Prostate gland (tissue), 2 donors: Measurements from ENCODE around the gene CERS6. TPM values are rescaled to one million over a fixed set of nuclear protein-coding genes. Genes with fewer than 3 reads are reported as not detected.

ENCODE experiments used
- DNase-seq: peaks from one replicate; pipeline ENCODE4 v3.0.0-alpha.2; 2019; ENCODE audit warnings: low spot score
- H3K27ac ChIP-seq, 2 donors: fragments of 200-600 bp; sonication (generic); 2 replicates each; pipeline ENCODE4 v1.5.1; 2017 to 2019
- H3K27me3 ChIP-seq: fragments of 200-600 bp; sonication (generic); replicated peaks from 2 replicates; pipeline ENCODE4 v1.5.1; 2019; ENCODE audit not compliant: insufficient read depth
- H3K36me3 ChIP-seq, 2 donors: fragments of 200-600 bp; sonication (generic); 1 replicate in 1 of 2; 2 replicates in 1 of 2; pipeline versions ENCODE4 v1.5.1 to v1.8.1; 2017 to 2019
- H3K4me1 ChIP-seq: fragments of 200-600 bp; sonication (generic); replicated peaks from 2 replicates; pipeline ENCODE4 v1.5.1; 2019
- H3K4me3 ChIP-seq, 2 donors: fragments of 200-600 bp; sonication (generic); 2 replicates each; pipeline ENCODE4 v1.5.1; 2017 to 2019
- H3K9me3 ChIP-seq: fragments of 200-600 bp; sonication (generic); 2 replicates; pipeline ENCODE4 v1.5.1; 2017
- POLR2A ChIP-seq: fragments of 450-650 bp; IDR thresholded peaks from one replicate; pipeline ENCODE4 v1.6.1; 2016; ENCODE audit warnings: antibody characterized with exemption, mild to moderate bottlenecking
- POLR2AphosphoS5 ChIP-seq: sonication (generic); formaldehyde crosslinking; IDR thresholded peaks from one replicate; pipeline ENCODE4 v1.6.1; 2017; ENCODE audit warnings: antibody characterized with exemption
- WGBS: methylation state at CpG from one replicate; pipeline ENCODE4 v1.1.5; 2018; 5-methylcytosine and 5-hydroxymethylcytosine counted together
- intact Hi-C: fragments of 100-400 bp; cut with DNase I; formaldehyde crosslinking; loops from one replicate; pipeline ENCODE4 v1.14.2; 2022
- total RNA-seq, 2 donors: library from RNA; depleted of rRNA; stranded (reverse); fragments of >200 nt; gene quantifications; one replicate each; pipeline ENCODE4 v1.1.0, GENCODE V29; 2016
- TF ChIP-seq, protein P1 (sequence below), 4 experiments: fragments of 200-600 bp in 2 of 4; fragments of 450-650 bp in 2 of 4; sonication (generic) in 2 of 4; IDR thresholded peaks; 1 replicate in 3 of 4; 2 replicates in 1 of 4; pipeline ENCODE4 v1.5.1; 2016 to 2019; ENCODE audit warnings: antibody characterized with exemption in 4 of 4, mild to moderate bottlenecking in 2 of 4, moderate library complexity in 2 of 4

Gene CERS6
- total RNA-seq, 2 donors from 2014 or later = 30.1 to 67.8 TPM

DNA sequence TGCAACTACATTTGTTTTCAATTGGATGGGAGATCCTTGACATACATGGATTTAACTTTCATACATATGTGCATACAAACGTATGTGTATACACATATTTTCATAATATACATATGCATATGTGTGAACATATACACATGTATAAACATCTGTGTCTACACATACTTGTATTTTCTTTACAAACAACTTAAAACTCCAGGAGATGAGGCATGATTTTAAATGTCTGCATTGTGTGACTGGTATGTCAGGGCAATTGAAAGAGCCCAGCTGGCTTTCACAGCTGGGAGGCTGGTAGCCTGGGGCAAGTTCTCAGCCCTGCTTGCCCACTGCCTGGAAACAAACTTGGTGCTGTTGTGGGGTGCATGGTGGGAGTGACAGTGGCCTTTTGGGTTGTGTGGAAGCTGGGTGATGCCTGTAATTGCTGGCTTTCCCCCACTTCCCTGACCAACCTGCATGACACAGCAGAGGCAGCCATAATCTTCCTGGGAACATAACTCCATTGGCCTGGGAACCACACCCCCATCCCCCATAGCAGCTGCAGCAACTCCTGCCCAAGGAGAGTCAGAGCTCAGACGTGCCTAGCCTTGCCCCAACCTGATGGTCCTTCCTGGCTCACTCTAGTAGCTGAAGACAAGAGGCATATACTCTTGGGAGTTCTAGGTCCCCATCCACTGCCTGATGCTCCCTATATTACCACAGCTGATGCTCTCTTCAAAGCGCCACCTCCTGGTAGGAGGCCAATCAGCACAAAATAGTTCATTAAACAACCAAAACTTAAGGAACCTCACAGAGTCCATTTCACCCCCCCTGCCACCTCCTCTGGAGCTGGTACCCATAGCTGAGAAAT lies 158.3 kb downstream of the CERS6 start:
- intact Hi-C loops = no loop called here
- Histone ChIP-seq H3K36me3 (no peaks in the 10 kb centered on the region), H3K4me3 (no peak overlapping the region), H3K27ac (no peak overlapping the region), H3K9me3 (no peaks in the 10 kb centered on the region), H3K4me1 (no peaks in the 10 kb centered on the region), H3K27me3 (no peaks in the 10 kb centered on the region)
- TF ChIP-seq POLR2AphosphoS5 (no peak), POLR2A (no peak)
- TF ChIP-seq, protein P1, sequence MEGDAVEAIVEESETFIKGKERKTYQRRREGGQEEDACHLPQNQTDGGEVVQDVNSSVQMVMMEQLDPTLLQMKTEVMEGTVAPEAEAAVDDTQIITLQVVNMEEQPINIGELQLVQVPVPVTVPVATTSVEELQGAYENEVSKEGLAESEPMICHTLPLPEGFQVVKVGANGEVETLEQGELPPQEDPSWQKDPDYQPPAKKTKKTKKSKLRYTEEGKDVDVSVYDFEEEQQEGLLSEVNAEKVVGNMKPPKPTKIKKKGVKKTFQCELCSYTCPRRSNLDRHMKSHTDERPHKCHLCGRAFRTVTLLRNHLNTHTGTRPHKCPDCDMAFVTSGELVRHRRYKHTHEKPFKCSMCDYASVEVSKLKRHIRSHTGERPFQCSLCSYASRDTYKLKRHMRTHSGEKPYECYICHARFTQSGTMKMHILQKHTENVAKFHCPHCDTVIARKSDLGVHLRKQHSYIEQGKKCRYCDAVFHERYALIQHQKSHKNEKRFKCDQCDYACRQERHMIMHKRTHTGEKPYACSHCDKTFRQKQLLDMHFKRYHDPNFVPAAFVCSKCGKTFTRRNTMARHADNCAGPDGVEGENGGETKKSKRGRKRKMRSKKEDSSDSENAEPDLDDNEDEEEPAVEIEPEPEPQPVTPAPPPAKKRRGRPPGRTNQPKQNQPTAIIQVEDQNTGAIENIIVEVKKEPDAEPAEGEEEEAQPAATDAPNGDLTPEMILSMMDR (IDR thresholded peaks at IDR 0.05) = no peak
- DNase-seq = no peak
- 56% methylated on average over 3 of the region's 3 CpGs for WGBS

DNA sequence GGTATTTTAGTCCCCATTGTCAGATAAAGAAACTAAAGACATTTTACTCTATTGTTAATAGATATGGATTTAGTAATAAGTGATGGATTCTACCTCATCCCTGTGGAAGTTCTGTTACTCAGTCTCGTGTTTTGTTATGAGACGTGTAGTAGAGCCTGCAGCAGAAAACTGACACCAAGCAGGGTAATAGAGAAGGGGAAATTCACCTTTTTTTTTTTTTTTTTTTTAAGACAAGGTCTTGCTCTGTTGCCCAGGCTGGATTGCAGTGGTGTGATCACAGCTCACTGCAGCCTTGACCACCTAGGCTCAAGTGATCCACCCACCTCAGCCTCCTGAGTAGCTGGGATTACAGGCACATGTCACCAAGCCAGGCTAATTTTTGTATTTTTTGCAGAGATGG lies 164.5 kb downstream of the CERS6 start:
- H3K4me1 ChIP-seq = no peaks in the 10 kb centered on the region
- WGBS = 95% methylated on average over 2 of the region's 2 CpGs
- H3K4me3 ChIP-seq = no peak overlapping the region
- H3K36me3 ChIP-seq = no peaks in the 10 kb centered on the region
- no peak for DNase-seq
- H3K9me3 ChIP-seq = no peaks in the 10 kb centered on the region
- no peaks in the 10 kb centered on the region for H3K27me3 ChIP-seq
- no peak overlapping the region for H3K27ac ChIP-seq
- TF ChIP-seq, protein P1 (IDR thresholded peaks at IDR 0.05) = no peak
- TF ChIP-seq POLR2A (no peak), POLR2AphosphoS5 (no peak)
- intact Hi-C loops = no loop called here

DNA sequence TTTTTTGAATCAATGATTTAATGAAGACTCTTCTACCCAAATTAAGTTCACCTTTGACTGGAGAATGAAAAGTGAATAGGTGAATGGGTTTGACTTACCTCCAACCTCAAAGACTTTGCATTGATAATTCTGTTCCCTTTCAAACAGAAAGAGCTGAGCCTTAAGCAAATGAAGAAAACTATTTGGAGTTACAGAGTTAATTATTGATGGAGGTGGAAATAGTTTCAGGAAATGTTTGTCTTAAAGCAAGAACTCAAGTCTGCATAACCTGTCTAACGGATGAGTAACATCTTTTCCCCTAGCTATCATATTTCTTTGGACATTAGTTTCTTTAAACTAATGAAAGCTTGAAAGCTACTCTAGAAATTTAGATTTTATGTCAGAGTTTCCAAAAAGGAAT lies 166.5 kb downstream of the CERS6 start:
- Histone ChIP-seq H3K4me1 (no peaks in the 10 kb centered on the region), H3K9me3 (no peaks in the 10 kb centered on the region), H3K27me3 (no peaks in the 10 kb centered on the region), H3K4me3 (no peak overlapping the region), H3K27ac (no peak overlapping the region), H3K36me3 (no peaks in the 10 kb centered on the region)
- WGBS = 53% methylated on average over 1 of the region's 1 CpG
- DNase-seq = no peak
- TF ChIP-seq POLR2A (no peak), POLR2AphosphoS5 (no peak)
- TF ChIP-seq, protein P1 (IDR thresholded peaks at IDR 0.05) = no peak
- intact Hi-C loops = no loop called here

DNA sequence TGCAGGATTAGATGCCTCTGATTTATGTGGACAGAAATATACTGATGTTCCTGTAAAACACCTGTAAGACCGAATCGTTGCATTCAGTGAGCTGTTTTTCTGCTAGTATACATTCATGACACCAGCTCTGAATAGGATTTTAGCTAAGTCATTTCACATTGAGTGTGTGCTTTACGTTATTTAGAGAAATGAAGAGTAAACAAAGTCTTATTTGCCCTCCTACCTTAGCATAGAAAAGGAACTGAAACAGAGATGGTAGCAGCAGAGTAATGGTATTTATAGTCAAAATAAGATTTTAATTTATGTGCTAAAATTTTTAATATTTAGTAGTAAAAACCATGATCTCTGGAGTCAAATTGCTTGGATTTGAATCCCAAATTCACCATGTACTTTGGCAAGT lies 168.0 kb downstream of the CERS6 start:
- intact Hi-C loops = no loop called here
- no peak overlapping the region for H3K4me3 ChIP-seq
- no peak overlapping the region for H3K27ac ChIP-seq
- DNase-seq = no peak
- no peak for TF ChIP-seq POLR2A
- TF ChIP-seq POLR2AphosphoS5 = no peak
- TF ChIP-seq, protein P1 (IDR thresholded peaks at IDR 0.05) = no peak
- no peaks in the 10 kb centered on the region for H3K36me3 ChIP-seq
- WGBS = 79% methylated on average over 3 of the region's 3 CpGs
- no peaks in the 10 kb centered on the region for H3K4me1 ChIP-seq
- H3K9me3 ChIP-seq = no peaks in the 10 kb centered on the region
- H3K27me3 ChIP-seq = no peaks in the 10 kb centered on the region

DNA sequence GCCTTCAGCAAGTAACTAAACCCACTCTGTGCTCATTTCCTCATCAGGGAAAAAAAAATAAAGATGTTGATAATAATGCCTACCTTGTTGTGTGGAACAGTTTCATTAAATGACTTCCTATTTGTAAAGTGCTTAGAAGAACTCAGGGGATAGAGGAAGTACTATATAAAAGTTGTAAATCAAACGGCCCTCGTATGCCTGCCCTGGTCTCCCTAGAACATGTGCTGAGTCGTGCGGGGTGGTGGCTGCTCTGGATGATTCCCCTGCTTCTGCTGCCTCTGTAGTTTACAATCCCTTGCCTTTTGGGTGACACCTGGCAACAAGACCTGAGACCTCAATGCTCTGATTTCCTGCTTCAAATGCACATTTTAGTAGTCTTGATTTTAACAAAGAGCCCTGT lies 170.0 kb downstream of the CERS6 start:
- 41% methylated on average over 4 of the region's 4 CpGs for WGBS
- H3K27me3 ChIP-seq = no peaks in the 10 kb centered on the region
- no peaks in the 10 kb centered on the region for H3K36me3 ChIP-seq
- H3K9me3 ChIP-seq = no peaks in the 10 kb centered on the region
- intact Hi-C loops = no loop called here
- H3K4me3 ChIP-seq = no peak overlapping the region
- no peak for TF ChIP-seq POLR2A
- H3K4me1 ChIP-seq = no peaks in the 10 kb centered on the region
- DNase-seq = no peak
- no peak overlapping the region for H3K27ac ChIP-seq
